HG02798 (cell line): ENCODE measurements around the gene ARHGDIB.

Source experiments
- ATAC-seq: cut with Tn5 transposase; IDR thresholded peaks from one replicate; pipeline ENCODE4 v1.9.1; 2021; ENCODE audit warnings: mild to moderate bottlenecking; ENCODE audit not compliant: unreplicated experiment, poor library complexity

Gene ARHGDIB

DNA sequence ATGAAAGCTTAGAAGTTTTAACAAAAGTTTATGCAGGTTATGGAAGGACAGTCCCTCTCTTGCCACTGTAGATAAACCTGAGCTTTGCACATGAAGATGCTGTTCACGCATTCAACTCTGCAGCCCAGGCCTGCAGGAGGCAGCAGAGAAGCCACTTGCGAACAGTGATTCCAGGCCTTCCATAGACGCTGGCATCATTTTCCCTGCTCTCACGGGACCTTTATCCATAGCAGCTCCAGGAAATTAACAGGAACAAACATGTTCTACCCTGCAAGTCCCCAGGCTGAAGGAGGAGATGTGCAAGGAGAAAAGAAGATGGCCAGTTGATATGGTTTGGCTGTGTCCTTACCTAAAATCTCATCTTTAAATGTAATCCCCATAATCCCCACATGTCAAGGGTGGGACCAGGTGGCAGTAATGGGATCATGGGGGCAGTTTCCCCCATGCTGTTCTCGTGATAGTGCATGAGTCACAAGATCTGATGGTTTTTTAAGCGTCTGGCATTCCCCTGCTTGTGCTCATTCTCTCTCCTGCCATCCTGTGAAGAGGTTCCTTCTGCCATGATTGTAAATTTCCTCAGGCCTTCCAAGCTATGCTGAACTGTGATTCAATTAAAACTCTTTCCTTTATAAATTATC lies 25.1 kb downstream of the ARHGDIB start:
- no peak for ATAC-seq

DNA sequence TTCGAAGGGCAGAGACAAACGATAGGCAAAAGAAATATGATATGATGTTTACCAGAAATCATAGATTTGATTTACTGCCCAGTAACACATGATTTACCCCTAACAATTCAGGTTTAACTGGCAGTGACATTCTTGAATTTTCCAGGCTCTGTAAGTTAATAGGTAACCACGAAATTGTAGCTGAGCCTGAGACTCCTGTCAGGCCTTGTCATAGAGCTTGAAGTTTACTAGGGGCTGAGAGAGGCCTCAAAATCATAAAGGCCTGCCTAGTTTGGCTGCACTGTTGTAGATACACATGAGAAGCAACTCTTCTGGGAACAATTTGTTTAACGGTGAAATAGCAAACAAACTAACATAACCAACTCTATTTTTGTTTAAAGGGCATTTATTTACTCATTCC lies 26.4 kb downstream of the ARHGDIB start:
- no peak for ATAC-seq

DNA sequence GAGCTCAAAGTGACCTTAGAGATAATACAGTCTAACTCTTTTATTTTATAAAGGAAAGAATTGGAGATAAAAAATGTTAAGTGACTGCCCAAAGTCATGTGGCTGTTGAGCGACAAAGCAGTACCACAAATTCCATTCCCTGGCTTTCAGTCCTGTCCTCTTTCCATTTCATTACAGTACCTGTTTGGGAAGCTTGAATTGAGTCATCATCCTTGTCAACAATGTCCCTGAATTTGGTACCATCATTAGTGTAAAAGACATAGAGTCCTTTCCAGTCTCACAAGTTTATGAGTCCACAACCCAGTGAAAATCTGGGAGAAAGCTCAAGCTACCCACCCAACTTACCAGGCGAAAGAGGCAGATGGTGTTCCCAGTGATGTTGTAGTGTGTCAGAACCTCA lies 26.9 kb downstream of the ARHGDIB start:
- ATAC-seq = no peak

DNA sequence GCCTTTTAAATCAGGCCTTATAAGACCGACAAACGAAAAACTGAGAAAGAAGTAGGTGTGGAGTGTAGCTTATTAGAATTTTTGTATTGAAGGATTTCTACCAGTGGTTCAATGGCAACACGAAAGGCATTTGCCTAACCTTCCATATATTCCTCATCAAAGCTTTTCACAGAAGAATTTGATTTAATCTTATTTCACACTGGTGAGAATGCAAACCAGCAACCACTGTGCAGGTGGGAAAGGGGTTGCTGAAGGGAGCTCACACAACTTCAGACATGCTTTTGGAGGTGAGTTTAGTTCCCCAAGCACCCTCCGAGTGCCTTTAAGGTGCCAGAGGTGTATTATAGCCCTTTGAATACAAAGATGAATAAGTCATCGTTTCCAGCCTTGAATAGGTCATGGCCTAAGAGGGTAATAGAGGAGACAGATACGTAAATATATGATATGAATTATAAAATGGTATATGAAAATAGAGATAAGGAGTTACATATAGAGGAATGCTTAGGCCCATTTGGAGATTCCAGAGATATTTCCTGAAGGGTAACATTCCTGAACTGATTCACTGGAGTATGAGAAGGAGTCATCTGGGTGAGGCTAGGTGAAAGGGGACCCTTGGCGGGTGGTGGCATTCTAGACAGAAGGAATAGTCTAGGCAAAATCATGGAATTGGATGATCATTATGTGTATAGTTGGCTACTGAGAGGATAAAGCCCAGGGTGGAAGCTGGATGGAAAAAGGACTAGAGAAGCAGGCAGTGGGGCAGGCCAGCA lies 29.4 kb downstream of the ARHGDIB start:
- ATAC-seq = no peak

DNA sequence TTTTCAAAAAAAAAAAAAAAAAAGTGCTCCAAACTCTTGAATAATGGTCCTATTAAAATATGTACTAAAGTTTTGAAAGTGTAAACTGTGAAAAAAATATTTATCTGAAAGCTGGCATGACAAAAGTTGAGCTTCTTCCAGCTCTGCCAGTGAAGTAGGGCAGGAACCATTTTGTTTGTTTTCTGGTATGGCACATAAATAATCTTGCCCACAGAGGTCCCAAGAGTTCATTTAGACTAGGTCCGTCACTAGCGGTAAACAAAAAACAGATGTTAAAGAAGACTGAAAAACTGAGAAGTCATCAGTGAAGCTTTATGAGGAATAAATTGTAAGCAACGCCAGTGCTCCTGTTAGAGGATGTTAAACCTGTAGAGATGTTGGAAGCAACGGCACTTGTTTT lies 30.0 kb downstream of the ARHGDIB start:
- no peak for ATAC-seq

DNA sequence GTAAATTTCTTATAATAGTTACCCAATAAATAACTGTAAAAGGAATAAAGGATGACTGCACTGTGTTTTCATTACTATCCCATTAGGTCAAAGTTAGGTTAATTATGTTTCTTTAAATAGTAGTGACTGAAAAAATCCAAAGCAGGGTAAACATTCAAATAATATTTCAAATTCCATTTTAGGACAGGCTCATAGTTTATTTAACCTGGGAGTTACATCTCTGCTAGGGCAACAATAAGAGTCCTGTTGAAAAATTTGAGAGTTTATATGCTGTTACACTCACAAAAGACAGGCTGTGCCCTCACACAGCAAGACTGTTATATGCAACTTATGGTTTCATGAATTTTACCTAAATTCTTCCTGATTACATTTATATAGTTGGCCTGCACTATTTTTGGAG lies 31.1 kb downstream of the ARHGDIB start:
- ATAC-seq = no peak

DNA sequence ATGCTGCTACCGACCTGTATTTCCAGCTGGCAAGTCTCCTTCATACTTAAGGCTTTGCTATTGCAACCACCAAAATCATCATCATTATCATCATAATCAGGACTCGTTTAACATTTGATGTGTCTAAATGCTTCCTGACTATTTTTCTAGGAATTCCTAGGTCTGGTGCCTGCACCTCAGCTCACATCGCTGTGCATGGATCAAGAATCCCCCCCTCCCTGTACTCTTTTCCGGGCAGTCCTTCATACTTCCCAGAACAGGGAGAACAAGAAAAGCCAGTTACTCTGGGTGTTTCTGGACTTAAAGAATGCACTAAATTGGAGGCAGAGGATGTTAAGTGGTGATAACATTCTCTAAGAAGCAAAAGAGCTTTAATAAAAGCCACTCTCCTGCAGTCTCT lies 32.5 kb downstream of the ARHGDIB start:
- no peak for ATAC-seq

DNA sequence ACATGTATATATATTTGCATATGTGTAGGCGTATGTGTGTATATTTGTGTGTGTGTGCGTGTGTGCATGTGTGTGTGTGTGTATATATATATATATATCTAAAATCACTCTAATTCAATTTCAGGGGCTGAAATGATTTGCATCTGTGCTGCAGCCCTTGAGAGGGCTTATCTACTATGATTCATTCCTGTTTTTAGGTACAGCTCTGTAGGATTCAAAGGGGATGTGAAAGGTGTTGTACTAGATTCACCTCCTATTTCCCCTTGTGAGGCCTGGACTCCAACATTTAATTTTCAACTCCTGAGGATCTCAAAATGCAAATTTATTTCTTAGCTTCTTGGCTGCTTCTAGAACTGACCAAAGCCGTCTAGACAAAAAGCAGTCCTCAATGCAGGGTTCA lies 34.1 kb downstream of the ARHGDIB start:
- no peak for ATAC-seq

DNA sequence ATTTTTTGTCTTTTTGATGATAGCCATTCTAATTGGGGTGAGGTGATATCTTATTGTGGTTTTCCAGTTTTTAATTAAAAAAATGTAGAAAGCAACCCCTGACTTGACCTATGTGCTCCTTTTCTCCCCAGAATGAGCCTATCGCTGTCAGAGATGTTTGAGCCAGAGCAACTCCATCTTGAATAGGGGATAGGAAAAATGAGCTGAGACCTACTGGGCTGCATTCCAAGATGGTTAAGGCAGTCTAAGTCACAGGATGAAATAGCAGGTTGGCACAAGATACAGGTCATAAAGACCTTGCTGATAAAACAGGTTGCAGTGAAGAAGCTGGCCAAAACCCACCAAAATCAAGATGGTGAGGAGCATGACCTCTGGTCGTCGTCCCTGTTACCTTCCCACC lies 36.9 kb downstream of the ARHGDIB start:
- ATAC-seq = no peak

DNA sequence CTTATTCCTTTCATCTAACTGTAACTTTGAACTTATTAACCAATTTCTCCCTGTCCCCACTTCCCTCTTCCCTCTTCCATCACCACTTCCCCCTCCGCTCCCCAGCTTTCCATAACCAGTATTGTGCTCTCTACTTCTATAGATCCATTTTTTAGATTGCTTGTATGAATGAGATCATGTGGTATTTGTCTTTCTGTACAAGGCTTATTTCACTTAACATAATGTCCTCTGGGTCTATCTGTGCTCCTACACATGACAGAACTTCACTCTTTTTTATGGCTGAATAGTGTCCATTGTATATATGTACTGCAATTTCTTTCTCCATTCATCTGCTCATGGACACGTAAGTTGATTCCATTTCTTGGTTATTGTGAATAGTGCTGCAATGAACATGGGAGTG lies 37.5 kb downstream of the ARHGDIB start:
- ATAC-seq = no peak

DNA sequence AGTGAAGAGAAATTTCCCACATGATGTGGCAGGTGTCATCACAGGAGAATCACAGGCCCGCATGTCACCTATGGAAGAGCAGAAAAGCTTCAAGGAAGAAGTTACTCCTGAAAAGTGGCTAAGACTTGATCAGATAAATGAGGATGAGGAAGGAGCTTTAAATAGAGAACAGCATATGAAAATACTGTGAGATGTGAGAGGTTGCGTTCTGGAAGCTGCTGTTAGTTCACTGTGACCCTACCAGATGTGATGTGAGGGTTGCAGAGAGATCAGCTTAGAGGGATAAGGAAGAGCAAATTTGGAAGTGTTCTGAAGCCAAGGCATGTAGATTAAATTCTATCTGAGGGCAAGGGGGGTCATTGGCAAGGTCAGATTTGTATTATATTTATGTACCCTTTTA lies 40.2 kb downstream of the ARHGDIB start:
- peak; percentile 78 for ATAC-seq

DNA sequence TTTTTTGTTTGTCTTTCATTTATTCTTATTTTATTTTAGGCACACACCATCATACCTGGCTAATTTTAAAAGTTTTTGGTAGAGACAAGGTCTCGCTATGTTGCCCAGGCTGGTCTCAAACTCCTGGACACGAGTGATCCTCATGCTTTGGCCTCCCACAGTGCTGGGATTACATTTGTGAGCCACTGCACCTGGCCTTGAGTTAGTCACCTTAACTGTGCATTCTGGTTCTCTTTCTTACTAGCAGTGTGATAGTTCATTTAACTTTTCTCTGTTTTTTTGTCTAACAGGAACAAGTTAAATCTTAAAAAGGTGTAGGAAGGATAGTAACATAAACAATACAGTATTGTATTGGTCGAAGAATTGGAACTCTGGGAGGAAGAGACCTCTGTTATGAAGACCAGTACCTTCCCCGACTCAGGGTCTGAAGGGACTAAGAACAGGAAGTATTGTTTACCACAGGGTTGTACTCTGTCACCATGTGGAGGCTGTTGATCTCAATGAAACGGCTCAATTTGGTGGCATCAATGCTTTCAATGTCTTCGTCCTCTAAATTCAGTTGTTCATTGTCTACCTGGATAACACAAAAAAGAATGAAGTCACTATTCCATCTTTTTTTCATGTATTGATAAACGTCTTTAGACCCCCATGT lies 40.8 kb downstream of the ARHGDIB start:
- ATAC-seq = peak; percentile 81

DNA sequence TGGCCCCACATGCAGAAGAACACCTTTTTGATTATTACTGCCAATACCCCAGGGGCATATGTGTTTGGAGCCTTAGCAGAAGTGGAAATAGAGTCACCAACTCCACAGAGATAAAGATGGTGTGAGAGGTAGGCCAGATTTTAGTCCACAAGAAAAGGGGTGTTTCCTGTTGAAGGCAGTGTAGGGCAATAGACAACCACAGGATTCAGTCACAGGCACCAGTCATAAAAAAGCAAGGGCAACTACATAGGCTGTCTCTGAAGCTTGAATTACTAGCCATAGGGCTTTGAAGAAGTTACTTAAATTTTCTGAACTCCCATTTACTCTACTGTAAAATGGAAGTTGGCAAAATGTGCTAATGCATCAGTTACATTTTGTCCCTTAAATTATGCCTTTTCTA lies 41.9 kb downstream of the ARHGDIB start:
- ATAC-seq = no peak

DNA sequence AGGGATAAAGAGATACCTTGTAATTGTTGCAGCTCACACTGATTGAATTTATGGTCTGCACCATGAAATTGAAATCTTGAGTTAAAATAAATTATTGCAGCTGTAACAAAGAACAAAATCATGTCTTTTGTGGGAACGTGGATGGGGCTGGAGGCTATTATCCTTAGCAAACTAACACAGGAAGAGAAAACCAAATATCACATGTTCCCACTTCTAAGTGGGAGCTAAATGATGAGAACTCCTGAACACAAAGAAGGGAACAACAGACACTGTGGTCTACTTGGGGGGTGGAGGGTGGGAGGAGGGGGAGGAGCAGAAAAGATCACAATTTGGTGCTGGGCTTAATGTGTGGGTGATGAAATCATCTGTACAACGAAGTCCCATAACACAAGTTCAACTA lies 45.7 kb downstream of the ARHGDIB start:
- ATAC-seq = no peak

DNA sequence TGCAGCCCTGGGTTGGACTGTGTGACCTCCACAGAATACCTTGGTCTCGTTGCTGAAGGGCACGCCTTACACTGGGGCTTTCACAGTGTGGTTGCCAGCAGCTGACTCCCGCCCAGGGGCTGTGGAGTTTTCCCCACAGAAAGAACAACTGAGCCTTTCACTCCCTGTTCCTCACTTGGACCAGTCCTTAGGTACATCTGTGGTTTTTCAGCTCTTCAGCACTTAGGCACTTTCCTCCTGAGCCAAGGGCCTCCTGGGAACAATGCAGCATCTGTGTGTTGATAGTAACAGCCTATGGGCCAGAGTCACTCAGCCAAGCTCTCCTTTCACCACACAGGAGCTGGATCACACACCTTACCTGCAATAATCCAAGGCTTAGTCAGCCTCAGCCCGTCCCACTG lies 48.0 kb downstream of the ARHGDIB start:
- no peak for ATAC-seq

DNA sequence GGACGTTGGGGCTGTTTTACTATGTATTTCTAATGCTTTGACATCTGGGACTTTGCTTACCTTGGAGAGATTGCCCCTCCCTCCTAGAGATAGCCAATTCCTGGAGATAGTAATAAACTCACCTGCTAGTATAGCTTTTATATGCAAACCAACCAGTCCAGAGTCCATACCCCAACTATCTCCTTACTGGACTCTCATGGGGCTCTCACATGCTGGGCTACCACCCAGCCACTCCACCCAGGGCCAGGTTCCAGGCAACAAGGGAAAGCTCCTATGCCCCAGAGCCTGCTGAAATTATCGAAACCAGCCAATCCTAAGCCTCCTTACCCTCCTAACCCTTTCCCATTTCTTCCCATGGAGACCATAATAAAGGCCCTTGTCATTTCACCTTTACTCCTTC lies 50.3 kb downstream of the ARHGDIB start:
- no peak for ATAC-seq

DNA sequence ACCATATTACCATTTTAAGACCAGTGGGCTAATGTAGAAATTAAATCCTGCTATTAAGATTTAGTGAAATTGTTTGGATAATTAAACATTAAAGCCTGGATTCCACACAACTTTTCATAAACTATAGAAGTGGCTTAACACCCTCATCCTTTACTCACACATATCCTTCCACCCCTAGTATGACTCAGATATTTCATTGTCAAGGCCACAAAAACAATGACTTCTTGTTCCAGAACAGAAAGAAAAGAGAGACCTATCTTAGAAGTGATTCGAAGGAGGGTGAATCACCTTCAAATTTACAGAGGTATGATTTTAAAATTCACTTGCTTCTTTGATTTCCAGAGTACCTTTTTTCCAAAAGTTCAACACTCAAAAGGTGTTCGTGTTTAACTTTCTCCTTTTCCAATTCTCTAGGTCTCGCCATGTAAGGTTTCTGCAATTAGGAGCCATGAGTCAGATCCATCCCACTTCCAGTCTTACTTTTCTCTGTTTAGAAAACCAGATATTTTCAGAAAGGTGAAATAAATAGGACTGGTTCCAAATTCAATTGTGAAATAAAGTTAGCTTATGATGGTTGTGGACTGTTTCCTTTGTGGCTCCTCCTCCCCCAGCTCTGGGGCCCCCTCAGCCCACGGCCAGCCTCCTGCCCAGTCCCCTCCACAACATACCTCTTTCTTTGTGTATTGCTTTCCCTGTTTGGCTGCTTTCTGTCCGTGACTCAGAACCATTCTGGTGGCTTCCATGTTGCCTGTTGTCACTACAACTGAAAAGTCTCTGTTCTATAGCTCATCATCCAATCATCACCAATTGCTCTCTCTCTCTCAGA lies 51.1 kb downstream of the ARHGDIB start:
- no peak for ATAC-seq

DNA sequence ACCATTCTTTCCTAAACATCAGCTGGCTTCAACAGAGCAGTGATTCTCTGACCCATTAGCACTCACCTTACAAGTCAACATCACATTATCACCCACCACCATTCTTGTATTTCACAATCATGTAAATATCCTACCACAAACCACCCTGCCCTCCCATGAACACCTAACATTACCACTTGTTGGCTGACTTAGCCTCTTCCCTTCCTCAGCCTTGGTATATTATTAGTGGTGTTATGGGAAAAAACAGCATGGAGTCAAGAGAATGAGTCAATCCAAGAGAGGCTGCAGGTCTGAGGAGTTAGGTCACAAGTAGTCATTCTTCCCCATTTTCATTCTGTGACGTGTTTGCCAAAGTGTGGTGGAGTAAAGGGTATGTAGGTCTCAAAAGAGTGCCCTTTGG lies 53.4 kb downstream of the ARHGDIB start:
- no peak for ATAC-seq

DNA sequence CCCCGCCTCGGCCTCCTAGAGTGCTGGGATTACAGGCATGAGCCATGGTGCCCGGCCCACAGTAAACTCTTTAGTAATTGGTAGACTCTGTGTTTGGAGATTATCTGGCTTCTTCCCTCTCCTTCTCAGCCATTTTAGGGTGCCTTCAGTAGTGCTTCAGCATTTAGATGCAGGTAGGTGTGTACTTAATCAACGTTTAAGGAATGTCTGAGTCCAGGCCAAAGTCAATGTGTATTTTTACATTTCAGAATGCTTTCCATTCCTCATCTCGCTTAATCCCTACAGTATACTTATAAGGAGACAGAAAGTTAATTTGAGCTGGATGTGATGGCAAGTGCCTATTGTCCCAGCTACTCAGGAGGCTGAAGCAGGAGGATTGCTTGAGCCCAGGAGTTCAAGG lies 55.3 kb downstream of the ARHGDIB start:
- ATAC-seq = no peak

DNA sequence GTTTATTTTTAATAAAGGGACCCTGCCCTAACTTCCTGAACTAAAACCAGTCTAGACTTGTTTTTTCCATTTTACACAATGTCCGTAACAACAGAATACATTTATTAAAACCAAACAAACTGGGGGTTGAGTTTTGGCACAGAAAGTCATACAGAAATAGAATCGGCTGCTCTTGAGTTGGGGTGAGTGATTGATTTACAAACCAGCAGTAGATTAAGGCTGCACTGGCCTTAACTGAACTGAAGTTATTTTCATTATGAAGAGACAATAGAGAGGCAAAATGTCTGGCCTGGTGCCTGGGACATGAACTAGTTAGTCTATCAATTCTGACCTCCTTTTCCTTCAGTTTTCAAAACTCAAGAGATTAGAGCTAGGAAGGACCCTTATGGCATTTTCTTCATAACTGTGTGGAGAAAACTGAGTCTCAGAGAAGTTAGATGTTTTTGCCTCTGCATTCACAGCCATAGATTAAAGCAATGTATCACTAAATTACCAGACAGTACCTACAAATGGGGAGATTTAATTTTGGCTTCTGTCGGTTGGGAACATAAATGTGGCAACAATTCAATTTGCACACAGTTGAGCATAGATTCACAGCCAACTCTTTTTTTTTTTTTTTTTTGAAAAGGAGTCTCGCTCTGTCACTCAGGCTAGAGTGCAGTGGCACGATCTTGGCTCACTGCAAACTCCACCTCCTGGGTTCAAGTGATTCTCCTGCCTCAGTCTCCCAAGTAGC lies 56.0 kb downstream of the ARHGDIB start:
- no peak for ATAC-seq
